Ishikawa (cell line): Measurements from ENCODE around the gene NTM.

ENCODE experiments used
- CEBPB ChIP-seq: IDR thresholded peaks from 2 replicates; pipeline ENCODE4 v1.6.1; 2012
- CREB1 ChIP-seq: IDR thresholded peaks from 2 replicates; pipeline ENCODE4 v1.6.1; 2012; ENCODE audit warnings: low read depth
- EGR1 ChIP-seq: IDR thresholded peaks from 2 replicates; pipeline ENCODE4 v1.6.1; 2012
- EP300 ChIP-seq: IDR thresholded peaks from 2 replicates; pipeline ENCODE4 v1.6.1; 2012; ENCODE audit warnings: borderline replicate concordance
- FOXM1 ChIP-seq: IDR thresholded peaks from 2 replicates; pipeline ENCODE4 v1.6.1; 2012; ENCODE audit warnings: low read depth, borderline replicate concordance
- NFIC ChIP-seq: IDR thresholded peaks from 2 replicates; pipeline ENCODE4 v1.6.1; 2012
- RAD21 ChIP-seq: IDR thresholded peaks from 2 replicates; pipeline ENCODE4 v1.6.1; 2012; ENCODE audit warnings: low read depth
- TAF1 ChIP-seq: IDR thresholded peaks from 2 replicates; pipeline ENCODE4 v1.6.1; 2012; ENCODE audit warnings: low read depth, mild to moderate bottlenecking
- TCF12 ChIP-seq: IDR thresholded peaks from 2 replicates; pipeline ENCODE4 v1.6.1; 2012; ENCODE audit warnings: low read depth
- TEAD4 ChIP-seq: IDR thresholded peaks from 2 replicates; pipeline ENCODE4 v1.6.1; 2012
- YY1 ChIP-seq: IDR thresholded peaks from 2 replicates; pipeline ENCODE4 v1.6.1; 2012; ENCODE audit warnings: low read depth
- ZBTB7A ChIP-seq: IDR thresholded peaks from 2 replicates; pipeline ENCODE4 v1.6.1; 2012; ENCODE audit warnings: low read depth
- TF ChIP-seq, protein P1 (sequence below): IDR thresholded peaks from 2 replicates; pipeline ENCODE4 v1.6.1; 2012
- TF ChIP-seq, protein P2 (sequence below): IDR thresholded peaks from 2 replicates; pipeline ENCODE4 v1.6.1; 2012
- TF ChIP-seq, protein P3 (sequence below): IDR thresholded peaks from 2 replicates; pipeline ENCODE4 v1.6.1; 2012; ENCODE audit warnings: low read depth, mild to moderate bottlenecking

Gene NTM

DNA sequence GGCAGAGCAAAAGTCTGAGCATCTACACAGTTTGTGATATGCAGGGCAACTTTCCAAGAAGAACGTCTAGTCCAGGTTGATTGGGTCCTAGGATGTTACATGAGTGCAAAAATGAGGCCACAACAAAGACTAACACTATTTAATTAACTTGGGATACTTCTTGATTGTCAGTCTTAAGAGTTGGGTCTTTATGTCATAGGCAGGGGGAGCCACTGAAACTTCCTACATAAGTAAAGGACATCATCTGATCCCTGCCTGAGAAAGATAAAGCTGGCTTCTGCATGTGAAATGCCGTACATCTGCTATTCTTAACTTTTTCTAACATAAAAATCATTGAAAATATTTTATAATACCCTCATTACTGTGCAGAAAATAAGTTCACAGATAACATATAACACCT lies 525.5 kb downstream of the NTM start:
- no peak for TF ChIP-seq TAF1
- TF ChIP-seq, protein P1, sequence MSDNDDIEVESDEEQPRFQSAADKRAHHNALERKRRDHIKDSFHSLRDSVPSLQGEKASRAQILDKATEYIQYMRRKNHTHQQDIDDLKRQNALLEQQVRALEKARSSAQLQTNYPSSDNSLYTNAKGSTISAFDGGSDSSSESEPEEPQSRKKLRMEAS = no peak
- no peak for TF ChIP-seq EP300
- TF ChIP-seq TEAD4 = no peak
- no peak for TF ChIP-seq CREB1
- no peak for TF ChIP-seq NFIC
- TF ChIP-seq, protein P2, sequence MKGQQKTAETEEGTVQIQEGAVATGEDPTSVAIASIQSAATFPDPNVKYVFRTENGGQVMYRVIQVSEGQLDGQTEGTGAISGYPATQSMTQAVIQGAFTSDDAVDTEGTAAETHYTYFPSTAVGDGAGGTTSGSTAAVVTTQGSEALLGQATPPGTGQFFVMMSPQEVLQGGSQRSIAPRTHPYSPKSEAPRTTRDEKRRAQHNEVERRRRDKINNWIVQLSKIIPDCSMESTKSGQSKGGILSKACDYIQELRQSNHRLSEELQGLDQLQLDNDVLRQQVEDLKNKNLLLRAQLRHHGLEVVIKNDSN = no peak
- no peak for TF ChIP-seq ZBTB7A
- TF ChIP-seq TCF12 = no peak
- no peak for TF ChIP-seq EGR1
- TF ChIP-seq CEBPB = no peak
- TF ChIP-seq, protein P3, sequence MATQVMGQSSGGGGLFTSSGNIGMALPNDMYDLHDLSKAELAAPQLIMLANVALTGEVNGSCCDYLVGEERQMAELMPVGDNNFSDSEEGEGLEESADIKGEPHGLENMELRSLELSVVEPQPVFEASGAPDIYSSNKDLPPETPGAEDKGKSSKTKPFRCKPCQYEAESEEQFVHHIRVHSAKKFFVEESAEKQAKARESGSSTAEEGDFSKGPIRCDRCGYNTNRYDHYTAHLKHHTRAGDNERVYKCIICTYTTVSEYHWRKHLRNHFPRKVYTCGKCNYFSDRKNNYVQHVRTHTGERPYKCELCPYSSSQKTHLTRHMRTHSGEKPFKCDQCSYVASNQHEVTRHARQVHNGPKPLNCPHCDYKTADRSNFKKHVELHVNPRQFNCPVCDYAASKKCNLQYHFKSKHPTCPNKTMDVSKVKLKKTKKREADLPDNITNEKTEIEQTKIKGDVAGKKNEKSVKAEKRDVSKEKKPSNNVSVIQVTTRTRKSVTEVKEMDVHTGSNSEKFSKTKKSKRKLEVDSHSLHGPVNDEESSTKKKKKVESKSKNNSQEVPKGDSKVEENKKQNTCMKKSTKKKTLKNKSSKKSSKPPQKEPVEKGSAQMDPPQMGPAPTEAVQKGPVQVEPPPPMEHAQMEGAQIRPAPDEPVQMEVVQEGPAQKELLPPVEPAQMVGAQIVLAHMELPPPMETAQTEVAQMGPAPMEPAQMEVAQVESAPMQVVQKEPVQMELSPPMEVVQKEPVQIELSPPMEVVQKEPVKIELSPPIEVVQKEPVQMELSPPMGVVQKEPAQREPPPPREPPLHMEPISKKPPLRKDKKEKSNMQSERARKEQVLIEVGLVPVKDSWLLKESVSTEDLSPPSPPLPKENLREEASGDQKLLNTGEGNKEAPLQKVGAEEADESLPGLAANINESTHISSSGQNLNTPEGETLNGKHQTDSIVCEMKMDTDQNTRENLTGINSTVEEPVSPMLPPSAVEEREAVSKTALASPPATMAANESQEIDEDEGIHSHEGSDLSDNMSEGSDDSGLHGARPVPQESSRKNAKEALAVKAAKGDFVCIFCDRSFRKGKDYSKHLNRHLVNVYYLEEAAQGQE = no peak
- TF ChIP-seq RAD21 = no peak
- no peak for TF ChIP-seq YY1
- no peak for TF ChIP-seq FOXM1

DNA sequence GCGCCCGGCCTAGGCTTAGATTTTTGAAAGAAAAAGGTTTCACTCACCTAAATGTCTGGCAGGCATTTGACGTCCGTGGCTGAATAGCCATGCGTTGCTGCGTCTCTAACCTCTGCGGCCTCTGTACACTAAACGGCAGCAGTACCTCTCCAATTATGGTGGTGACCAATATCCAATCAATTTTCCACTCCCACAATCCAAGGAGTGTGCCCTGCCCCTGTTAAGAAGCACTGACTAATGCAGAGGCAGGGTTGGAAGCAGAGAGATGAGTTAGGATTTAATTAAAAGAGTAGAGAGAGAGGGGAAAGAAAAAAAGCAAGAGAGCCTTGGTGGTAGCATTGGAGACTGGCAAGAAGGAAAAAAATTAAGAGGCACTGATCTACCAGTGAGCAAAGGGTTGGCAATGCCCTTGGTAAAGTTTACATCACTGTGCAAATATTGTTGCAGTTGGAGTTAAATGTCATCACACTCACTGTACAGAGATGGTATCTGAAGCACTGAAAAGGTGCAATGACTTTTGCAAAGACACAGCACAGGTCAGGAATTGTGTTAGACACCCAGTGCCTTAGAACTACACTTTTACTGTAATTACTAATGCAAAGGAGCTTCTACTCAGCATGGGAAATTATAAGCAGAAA lies 526.7 kb downstream of the NTM start:
- TF ChIP-seq RAD21 (no peak), EGR1 (no peak), ZBTB7A (no peak), FOXM1 (no peak)

DNA sequence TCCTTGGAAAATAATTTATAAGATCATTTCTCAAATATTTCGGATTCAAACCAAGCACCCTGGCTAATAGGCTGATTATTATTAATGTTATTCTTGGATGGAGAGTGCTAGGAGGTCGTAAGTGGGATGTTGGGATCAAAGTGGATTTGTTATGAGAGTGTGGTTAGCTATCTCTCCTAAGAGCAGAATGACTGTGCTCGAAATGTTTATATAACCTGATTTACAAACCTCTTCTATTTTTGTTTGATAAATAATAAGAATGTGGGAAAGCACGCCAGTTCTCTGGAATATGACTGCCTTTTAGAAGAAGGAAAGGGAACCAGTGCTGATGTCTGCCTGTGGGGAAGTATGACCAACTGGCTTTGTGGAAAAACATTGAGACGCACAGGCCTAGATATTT lies 527.5 kb downstream of the NTM start:
- no peak for TF ChIP-seq TAF1
- no peak for TF ChIP-seq NFIC
- TF ChIP-seq, protein P1 = no peak
- TF ChIP-seq, protein P3 = no peak
- no peak for TF ChIP-seq CEBPB
- no peak for TF ChIP-seq TCF12
- no peak for TF ChIP-seq CREB1
- TF ChIP-seq RAD21 = no peak
- TF ChIP-seq FOXM1 = no peak
- TF ChIP-seq EP300 = no peak
- TF ChIP-seq EGR1 = no peak

DNA sequence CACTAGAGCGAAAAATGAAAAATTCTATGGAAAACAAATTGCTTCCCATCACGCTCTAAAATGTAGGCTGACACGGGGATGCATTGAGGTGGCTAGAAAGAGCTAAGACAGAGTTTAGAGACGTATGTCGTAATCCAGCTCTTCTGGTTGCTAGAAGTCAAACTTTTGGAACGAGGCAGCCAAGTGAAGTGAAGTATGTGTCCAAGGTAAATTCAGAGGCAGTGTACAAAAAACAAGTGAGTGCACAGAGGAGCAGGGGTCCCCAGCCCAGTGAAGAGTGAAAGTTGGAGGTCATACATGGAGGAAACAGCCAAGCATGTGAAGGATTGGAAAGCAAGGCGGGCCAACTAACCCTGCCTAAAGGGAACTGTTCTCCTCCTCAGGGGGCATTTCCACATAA lies 528.5 kb downstream of the NTM start:
- TF ChIP-seq, protein P1 = no peak
- TF ChIP-seq TEAD4 (no peak), CREB1 (no peak), CEBPB (no peak), FOXM1 (no peak)
- TF ChIP-seq, protein P2 = no peak
- TF ChIP-seq, protein P3 = no peak
